Vagina (tissue), 2 donors: ENCODE results near the gene PSD.

Experiments
- CTCF ChIP-seq, 3 experiments: fragments of 450-650 bp in 2 of 3; fragments of 200-600 bp in 1 of 3; sonication (generic) in 1 of 3; IDR thresholded peaks; one replicate each; pipeline ENCODE4 v1.5.1; 2017 to 2019; ENCODE audit warnings: antibody characterized with exemption in 3 of 3, mild to moderate bottlenecking in 2 of 3, moderate library complexity in 2 of 3
- POLR2A ChIP-seq, 2 donors: fragments of 450-650 bp; IDR thresholded peaks; one replicate each; pipeline ENCODE4 v1.6.1; 2017; ENCODE audit warnings: antibody characterized with exemption in 2 of 2, mild to moderate bottlenecking in 2 of 2, moderate library complexity in 2 of 2
- POLR2AphosphoS5 ChIP-seq, 2 donors: sonication (generic); formaldehyde crosslinking; IDR thresholded peaks; one replicate each; pipeline ENCODE4 v1.9.0; 2017; ENCODE audit warnings: antibody characterized with exemption in 2 of 2, mild to moderate bottlenecking in 2 of 2, low read depth in 1 of 2; ENCODE audit not compliant: insufficient read depth in 1 of 2

GRCh38 chr10:102453502-102453901, 34.9 kb upstream of the PSD start:
- no peak for TF ChIP-seq POLR2A (IDR thresholded peaks at IDR 0.05)
- TF ChIP-seq CTCF (IDR thresholded peaks at IDR 0.05), result no peak
- no peak for TF ChIP-seq POLR2AphosphoS5 (IDR thresholded peaks at IDR 0.05; ENCODE audit: insufficient read depth in 1 of 2, low read depth in 1 of 2)
